Trophoblast cell (in vitro differentiated cells and primary cell): ENCODE data around the gene CCDC106.

ENCODE experiments used
- DNase-seq, 2 donors: peaks; one replicate each; pipeline ENCODE4 v3.0.0-alpha.2; 2016
- H2AFZ ChIP-seq: 2 replicates; pipeline ENCODE4 v1.6.1; 2013; ENCODE audit warnings: low read length, moderate library complexity, mild to moderate bottlenecking; ENCODE audit not compliant: insufficient read depth, poor library complexity
- H2AK5ac ChIP-seq: 2 replicates; pipeline ENCODE4 v1.6.1; 2013; ENCODE audit warnings: mild to moderate bottlenecking, low read length
- H2BK120ac ChIP-seq: 2 replicates; pipeline ENCODE4 v1.6.1; 2013; ENCODE audit warnings: low read length, mild to moderate bottlenecking, moderate library complexity; ENCODE audit not compliant: insufficient read depth, poor library complexity
- H2BK12ac ChIP-seq: 2 replicates; pipeline ENCODE4 v1.6.1; 2013; ENCODE audit warnings: mild to moderate bottlenecking, low read length, moderate library complexity
- H2BK5ac ChIP-seq: 2 replicates; pipeline ENCODE4 v1.6.1; 2013; ENCODE audit warnings: low read length, low read depth, moderate library complexity, mild to moderate bottlenecking; ENCODE audit not compliant: poor library complexity
- H3K14ac ChIP-seq: 2 replicates; pipeline ENCODE4 v1.6.1; 2013; ENCODE audit warnings: mild to moderate bottlenecking, low read length
- H3K18ac ChIP-seq: 2 replicates; pipeline ENCODE4 v1.6.1; 2013; ENCODE audit warnings: mild to moderate bottlenecking, low read length
- H3K23ac ChIP-seq: 2 replicates; pipeline ENCODE4 v1.6.1; 2013; ENCODE audit warnings: low read length
- H3K27ac ChIP-seq: 2 replicates; pipeline ENCODE4 v1.5.1; 2013; ENCODE audit warnings: low read depth, mild to moderate bottlenecking, inconsistent platforms, low read length, moderate library complexity
- H3K27me3 ChIP-seq: 2 replicates; pipeline ENCODE4 v1.6.1; 2013; ENCODE audit warnings: inconsistent platforms, mild to moderate bottlenecking, low read length, moderate library complexity; ENCODE audit not compliant: insufficient read depth
- H3K36me3 ChIP-seq, 2 experiments: 1 replicate in 1 of 2; 2 replicates in 1 of 2; pipeline ENCODE4 v1.6.1; 2013; ENCODE audit warnings: low read length in 2 of 2, mild to moderate bottlenecking in 2 of 2, moderate library complexity in 1 of 2; ENCODE audit not compliant: insufficient read depth in 2 of 2, control insufficient read depth in 1 of 2
- H3K4ac ChIP-seq: 2 replicates; pipeline ENCODE4 v1.6.1; 2013; ENCODE audit warnings: low read depth, mild to moderate bottlenecking, low read length, moderate library complexity
- H3K4me1 ChIP-seq, 2 experiments: 1 replicate in 1 of 2; 2 replicates in 1 of 2; pipeline ENCODE4 v1.6.1; 2013; ENCODE audit warnings: low read length in 2 of 2, mild to moderate bottlenecking in 2 of 2, moderate library complexity in 1 of 2; ENCODE audit not compliant: insufficient read depth in 2 of 2, control insufficient read depth in 1 of 2
- H3K4me2 ChIP-seq: 2 replicates; pipeline ENCODE4 v1.6.1; 2013; ENCODE audit warnings: inconsistent platforms, mild to moderate bottlenecking, low read length, moderate library complexity
- H3K4me3 ChIP-seq: 2 replicates; pipeline ENCODE4 v1.5.1; 2013; ENCODE audit warnings: mild to moderate bottlenecking, low read depth, low read length, inconsistent platforms
- H3K79me1 ChIP-seq: one replicate; pipeline ENCODE4 v1.6.1; 2013; ENCODE audit warnings: low read length
- H3K79me2 ChIP-seq: 2 replicates; pipeline ENCODE4 v1.6.1; 2013; ENCODE audit warnings: low read length, mild to moderate bottlenecking; ENCODE audit not compliant: control insufficient read depth, insufficient read depth, poor library complexity
- H3K9ac ChIP-seq: 2 replicates; pipeline ENCODE4 v1.6.1; 2013; ENCODE audit warnings: mild to moderate bottlenecking, low read length
- H3K9me3 ChIP-seq: 2 replicates; pipeline ENCODE4 v1.6.1; 2013; ENCODE audit warnings: low read depth, mild to moderate bottlenecking, control low read depth, inconsistent platforms, low read length; ENCODE audit not compliant: insufficient read depth
- H4K12ac ChIP-seq: 2 replicates; pipeline ENCODE4 v1.6.1; 2013; ENCODE audit warnings: low read depth, mild to moderate bottlenecking, low read length, moderate library complexity
- H4K8ac ChIP-seq: 2 replicates; pipeline ENCODE4 v1.6.1; 2013; ENCODE audit warnings: low read depth, mild to moderate bottlenecking, low read length, moderate library complexity
- H4K91ac ChIP-seq: one replicate; pipeline ENCODE4 v1.6.1; 2013; ENCODE audit warnings: low read depth, mild to moderate bottlenecking, low read length, moderate library complexity
- WGBS: extraction: QIAGEN DNeasy Blood & Tissue Kit; methylation state at CpG from one replicate; pipeline ENCODE4 v1.1.7; 2013; ENCODE audit warnings: missing lambda C conversion rate; ENCODE audit not compliant: insufficient read length, insufficient coverage; ENCODE audit errors: extremely low coverage; 5-methylcytosine and 5-hydroxymethylcytosine counted together

The CCDC106 gene

DNA sequence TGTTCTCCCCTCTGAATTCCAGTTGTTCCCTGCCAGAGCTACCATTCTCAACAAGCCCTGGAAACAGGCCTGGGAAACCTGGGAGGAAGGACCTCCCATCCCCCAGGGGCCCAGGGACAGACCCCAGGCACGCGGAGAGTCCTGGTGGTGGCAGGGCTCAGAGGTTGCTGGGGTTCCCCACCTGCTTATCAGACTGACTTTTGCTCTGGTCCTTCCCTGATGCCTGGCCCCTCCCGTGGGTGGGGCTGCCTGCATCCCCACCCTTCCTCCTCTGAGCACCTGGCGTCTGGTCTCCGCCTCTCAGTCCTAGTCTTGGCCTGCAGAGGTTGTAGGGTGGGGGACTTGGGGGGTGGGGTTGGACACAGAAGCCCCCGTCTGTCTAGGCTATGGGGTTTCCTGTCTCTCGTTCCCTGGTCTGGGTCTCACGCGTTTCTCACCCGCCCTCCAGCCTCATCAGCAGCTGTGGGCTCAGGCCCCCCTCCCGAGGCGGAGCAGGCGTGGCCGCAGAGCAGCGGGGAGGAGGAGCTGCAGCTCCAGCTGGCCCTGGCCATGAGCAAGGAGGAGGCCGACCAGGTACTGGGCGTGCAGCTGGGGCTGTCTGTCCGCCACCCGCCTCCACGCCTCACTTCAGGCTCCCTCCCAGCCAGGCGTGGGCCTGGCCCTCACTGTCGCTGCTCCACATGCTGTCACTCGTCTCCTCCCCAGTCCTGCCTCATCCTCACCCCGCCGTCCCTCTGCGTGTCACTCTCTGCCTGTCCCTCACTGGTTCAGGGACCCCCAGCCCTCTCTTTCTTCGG lies 40.6 kb downstream of the CCDC106 start:
- Histone ChIP-seq H4K8ac (no peak overlapping the region), H3K18ac (no peak overlapping the region), H3K23ac (no peak overlapping the region), H3K27ac (no peak overlapping the region), H4K12ac (no peak overlapping the region), H3K36me3 (peaks cover 89 to 90% of the 10 kb centered on the region in 2 experiments), H4K91ac (no peak overlapping the region), H3K14ac (no peak overlapping the region), H3K4me1 (no peaks in the 10 kb centered on the region), H3K4me3 (no peak overlapping the region), H2BK12ac (no peak overlapping the region), H3K9me3 (peaks cover 2% of the 10 kb centered on the region), H3K79me2 (no peaks in the 10 kb centered on the region), H3K27me3 (no peaks in the 10 kb centered on the region), H2BK120ac (no peak overlapping the region), H2AFZ (no peak overlapping the region), H2BK5ac (no peak overlapping the region), H3K79me1 (no peaks in the 10 kb centered on the region), H3K9ac (no peak overlapping the region), H2AK5ac (no peak overlapping the region), H3K4ac (no peak overlapping the region), H3K4me2 (no peak overlapping the region)
- WGBS = no CpG with 5 or more reads among the region's 27 CpGs
- no peak for DNase-seq

DNA sequence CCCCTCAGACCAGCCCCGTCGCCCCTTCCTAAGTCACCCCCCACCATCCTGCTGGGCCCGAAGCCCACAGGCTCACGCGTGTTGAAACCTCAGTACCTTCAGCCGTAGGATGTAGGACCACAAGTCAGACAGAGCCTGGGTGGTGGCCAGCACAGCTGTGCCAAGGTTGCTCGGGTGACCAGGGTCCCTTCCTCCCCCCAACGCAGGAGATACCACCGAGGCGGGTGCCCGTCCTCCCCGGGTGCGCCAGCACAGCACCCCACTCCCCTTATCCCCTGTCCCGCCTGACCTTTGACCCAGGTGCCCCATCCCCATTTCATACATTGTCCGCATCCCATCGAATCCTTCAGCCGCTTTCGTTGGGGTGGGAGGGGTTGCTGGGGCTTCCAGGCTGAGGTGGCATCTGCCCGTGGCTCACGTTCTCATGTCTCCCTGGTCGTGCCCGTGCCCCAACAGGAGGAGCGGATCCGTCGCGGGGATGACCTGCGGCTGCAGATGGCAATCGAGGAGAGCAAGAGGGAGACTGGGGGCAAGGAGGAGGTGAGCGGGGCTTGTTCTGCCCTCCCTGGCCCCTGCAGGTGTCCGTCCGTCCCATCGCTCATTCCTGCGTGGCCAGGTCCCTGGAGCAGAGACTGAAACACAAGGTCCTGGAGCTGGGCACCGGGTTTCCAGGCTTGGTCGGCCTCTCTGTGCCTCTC lies 41.5 kb downstream of the CCDC106 start:
- Histone ChIP-seq H3K36me3 (peaks cover 89 to 92% of the 10 kb centered on the region in 2 experiments), H3K27ac (no peak overlapping the region), H3K9me3 (peaks cover 2% of the 10 kb centered on the region), H3K4ac (no peak overlapping the region), H3K18ac (no peak overlapping the region), H2BK12ac (no peak overlapping the region), H3K9ac (no peak overlapping the region), H4K8ac (no peak overlapping the region), H3K14ac (no peak overlapping the region), H3K4me1 (no peaks in the 10 kb centered on the region), H3K79me1 (no peaks in the 10 kb centered on the region), H3K4me2 (no peak overlapping the region), H4K12ac (no peak overlapping the region), H3K4me3 (no peak overlapping the region), H3K79me2 (no peaks in the 10 kb centered on the region), H2BK5ac (no peak overlapping the region), H2AFZ (no peak overlapping the region), H2AK5ac (no peak overlapping the region), H2BK120ac (no peak overlapping the region), H4K91ac (no peak overlapping the region), H3K23ac (no peak overlapping the region), H3K27me3 (no peaks in the 10 kb centered on the region)
- no CpG with 5 or more reads among the region's 35 CpGs for WGBS
- DNase-seq = no peak

DNA sequence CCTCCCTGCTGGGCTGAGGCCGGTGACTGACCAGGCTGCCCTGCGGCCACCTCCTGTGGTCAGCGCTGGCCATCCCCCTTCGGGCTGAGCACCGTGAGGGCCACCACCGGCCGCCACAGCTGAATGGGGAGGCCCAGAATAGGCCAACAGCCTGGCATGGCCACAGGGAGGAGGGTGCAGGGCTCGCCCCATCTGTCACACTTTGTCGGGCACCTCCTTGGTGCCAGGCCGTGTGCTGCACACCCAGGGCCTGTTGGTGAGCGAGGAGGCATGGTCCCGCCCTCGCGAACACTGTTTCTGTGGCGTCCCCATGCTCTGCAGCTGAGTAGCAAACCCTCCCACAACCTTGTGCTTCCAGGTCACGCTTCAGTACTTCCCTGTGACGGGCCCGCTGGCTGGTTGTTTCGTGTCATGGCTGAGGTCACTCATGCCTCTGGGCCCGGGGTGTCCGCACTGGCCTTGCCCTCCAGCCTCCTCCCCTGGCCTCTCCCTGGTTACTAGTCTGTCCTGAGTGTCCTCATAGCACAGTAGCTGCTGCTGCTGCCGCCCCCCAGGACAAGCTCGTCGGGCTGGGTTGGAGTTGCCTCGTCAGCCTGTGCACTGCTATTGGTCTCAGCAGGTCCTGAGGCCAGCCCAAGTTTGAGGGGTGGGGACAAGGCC lies 42.2 kb downstream of the CCDC106 start:
- Histone ChIP-seq H2BK12ac (no peak overlapping the region), H3K4me2 (no peak overlapping the region), H3K18ac (no peak overlapping the region), H3K27ac (no peak overlapping the region), H3K9ac (no peak overlapping the region), H4K91ac (no peak overlapping the region), H3K36me3 (peaks cover 89 to 92% of the 10 kb centered on the region in 2 experiments), H2AFZ (no peak overlapping the region), H2BK120ac (no peak overlapping the region), H3K79me1 (no peaks in the 10 kb centered on the region), H4K8ac (no peak overlapping the region), H3K27me3 (no peaks in the 10 kb centered on the region), H2BK5ac (no peak overlapping the region), H3K4me3 (no peak overlapping the region), H3K4ac (no peak overlapping the region), H3K79me2 (no peaks in the 10 kb centered on the region), H2AK5ac (no peak overlapping the region), H3K9me3 (no peaks in the 10 kb centered on the region), H3K14ac (no peak overlapping the region), H3K23ac (no peak overlapping the region), H4K12ac (no peak overlapping the region), H3K4me1 (no peaks in the 10 kb centered on the region)
- DNase-seq = no peak
- WGBS = no CpG with 5 or more reads among the region's 25 CpGs

- H3K4ac ChIP-seq = no peak overlapping the region
- no peak overlapping the region for H4K91ac ChIP-seq
- no CpG with 5 or more reads among the region's 31 CpGs for WGBS
- no peak for DNase-seq
- no peaks in the 10 kb centered on the region for H3K9me3 ChIP-seq
- no peak overlapping the region for H3K4me2 ChIP-seq
- H2BK12ac ChIP-seq = no peak overlapping the region
- no peak overlapping the region for H3K4me3 ChIP-seq
- no peaks in the 10 kb centered on the region for H3K27me3 ChIP-seq
- no peak overlapping the region for H2AK5ac ChIP-seq
- H3K79me2 ChIP-seq = no peaks in the 10 kb centered on the region
- no peak overlapping the region for H3K18ac ChIP-seq
- H3K4me1 ChIP-seq = no peaks in the 10 kb centered on the region
- H3K23ac ChIP-seq = no peak overlapping the region
- no peak overlapping the region for H3K27ac ChIP-seq
- no peak overlapping the region for H2BK5ac ChIP-seq
- peaks cover 89 to 92% of the 10 kb centered on the region in 2 experiments for H3K36me3 ChIP-seq
- no peak overlapping the region for H2BK120ac ChIP-seq
- H2AFZ ChIP-seq = no peak overlapping the region
- no peak overlapping the region for H3K14ac ChIP-seq
- H3K79me1 ChIP-seq = no peaks in the 10 kb centered on the region
- H4K12ac ChIP-seq = no peak overlapping the region
- no peak overlapping the region for H3K9ac ChIP-seq
- no peak overlapping the region for H4K8ac ChIP-seq
These were observed 42.9 kb downstream of the CCDC106 start for GRCh38 chr19:55690769-55691545.
